ENCODE measurements around the gene TMEM11.

The TMEM11 gene

GRCh38 chr17:21202512-21202911, 11.4 kb downstream of the TMEM11 start:
- H3K27ac ChIP-seq, result no peak overlapping the region; the same call in 1 of the 2 replicates
- POLR2A ChIA-PET (ENCODE audit: low non-redundant PET), result no interaction called here
- TF ChIP-seq CTCF (conservative IDR thresholded peaks at IDR 0.05; ENCODE audit: low read depth), result no peak
- CTCF ChIA-PET, result no interaction called here
- no peak for DNase-seq (ENCODE audit: low spot score)

GRCh38 chr17:21201874-21202273, 12.1 kb downstream of the TMEM11 start:
- TF ChIP-seq CTCF (conservative IDR thresholded peaks at IDR 0.05; ENCODE audit: low read depth), result no peak
- H3K27ac ChIP-seq, result peak overlapping the region; percentile 34
- ChIA-PET POLR2A (ENCODE audit: low non-redundant PET) (no interaction called here), CTCF (interaction anchor here (0.6 kb wide), 1 partner anchor 75 kb away, joined by 4 read pairs; no protein-coding TSS in a partner anchor)
- no peak for DNase-seq (ENCODE audit: low spot score)

- H3K27ac ChIP-seq, result peak overlapping the region; percentile 34
- ChIA-PET POLR2A (ENCODE audit: low non-redundant PET) (no interaction called here), CTCF (no interaction called here)
- no peak for TF ChIP-seq CTCF (conservative IDR thresholded peaks at IDR 0.05; ENCODE audit: low read depth)
- no peak for DNase-seq (ENCODE audit: low spot score)
These were observed 12.7 kb downstream of the TMEM11 start for GRCh38 chr17:21201298-21201595.

- no peak for TF ChIP-seq CTCF (conservative IDR thresholded peaks at IDR 0.05; ENCODE audit: low read depth)
- ChIA-PET POLR2A (ENCODE audit: low non-redundant PET) (no interaction called here), CTCF (no interaction called here)
- DNase-seq (ENCODE audit: low spot score), result no peak
- H3K27ac ChIP-seq, result peak overlapping the region; percentile 34
These were observed 13.2 kb downstream of the TMEM11 start for GRCh38 chr17:21200590-21201297.

- ChIA-PET CTCF (no interaction called here), POLR2A (ENCODE audit: low non-redundant PET) (no interaction called here)
- TF ChIP-seq CTCF (conservative IDR thresholded peaks at IDR 0.05; ENCODE audit: low read depth), result no peak
- no peak for DNase-seq (ENCODE audit: low spot score)
- H3K27ac ChIP-seq, result no peak overlapping the region
These were observed 14.1 kb downstream of the TMEM11 start for GRCh38 chr17:21199856-21200255.

- TF ChIP-seq CTCF (conservative IDR thresholded peaks at IDR 0.05; ENCODE audit: low read depth), result no peak
- POLR2A ChIA-PET (ENCODE audit: low non-redundant PET), result no interaction called here
- CTCF ChIA-PET, result interaction anchor here (0.5 kb wide), 1 partner anchor 437 kb away, joined by 6 read pairs; no protein-coding TSS in a partner anchor
- DNase-seq (ENCODE audit: low spot score), result no peak
- no peak overlapping the region for H3K27ac ChIP-seq
These were observed 14.7 kb downstream of the TMEM11 start for GRCh38 chr17:21199311-21199710.

All from RWPE1 (cell line).